A549 (cell line): ENCODE results near the gene DPYSL3.

Experiments used
- CEBPB ChIP-seq, 2 experiments: fragments of >200 bp in 1 of 2; sonication (Bioruptor Twin) in 1 of 2; formaldehyde crosslinking in 1 of 2; IDR thresholded peaks; 2 replicates each; pipeline ENCODE4 v1.6.1; 2012 to 2016
- CHD2 ChIP-seq: fragments of 150-350 bp; IDR thresholded peaks from 2 replicates; pipeline ENCODE4 v1.6.1; 2014; ENCODE audit warnings: low read length; ENCODE audit not compliant: partially characterized antibody
- CTCF ChIP-seq: fragments of >200 bp; sonication (Bioruptor Twin); formaldehyde crosslinking; IDR thresholded peaks from 3 replicates; pipeline ENCODE4 v1.5.1; 2016
- ELK1 ChIP-seq: fragments of 150-350 bp; IDR thresholded peaks from 2 replicates; pipeline ENCODE4 v1.6.1; 2014; ENCODE audit warnings: low read depth, mild to moderate bottlenecking, low read length
- EP300 ChIP-seq, 2 experiments: fragments of >200 bp; sonication (Bioruptor Twin); formaldehyde crosslinking; IDR thresholded peaks; 2 replicates in 1 of 2; 3 replicates in 1 of 2; pipeline ENCODE4 v1.6.1; 2016 to 2017
- HMGXB4 ChIP-seq: fragments of 250-450 bp; sonication (Bioruptor Pico); IDR thresholded peaks from 2 replicates; pipeline ENCODE4 v1.5.0; 2021; ENCODE audit warnings: mild to moderate bottlenecking, moderate library complexity, borderline replicate concordance
- MAZ ChIP-seq: fragments of 150-350 bp; IDR thresholded peaks from 2 replicates; pipeline ENCODE4 v1.6.1; 2014; ENCODE audit warnings: antibody characterized with exemption, low read depth, low read length, borderline replicate concordance
- NFE2L2 ChIP-seq: fragments of 150-350 bp; conservative IDR thresholded peaks from 2 replicates; pipeline ENCODE4 v1.6.1; 2014; ENCODE audit warnings: low read length
- POLR2A ChIP-seq: IDR thresholded peaks from 2 replicates; pipeline ENCODE4 v1.6.1; 2012; ENCODE audit warnings: mild to moderate bottlenecking, low read length
- RCOR1 ChIP-seq: fragments of 150-350 bp; IDR thresholded peaks from 2 replicates; pipeline ENCODE4 v1.6.1; 2014; ENCODE audit warnings: antibody characterized with exemption, low read length, low read depth
- ZC3H11A ChIP-seq: fragments of 450-650 bp; IDR thresholded peaks from 2 replicates; pipeline ENCODE4 v1.6.1; 2014; ENCODE audit warnings: antibody characterized with exemption, mild to moderate bottlenecking
- ZNF302 ChIP-seq: fragments of 250-450 bp; sonication (Bioruptor Pico); IDR thresholded peaks from 2 replicates; pipeline ENCODE4 v1.9.0; 2021; ENCODE audit warnings: inconsistent platforms, mild to moderate bottlenecking, moderate library complexity

- TF ChIP-seq ZNF302 (CRISPR knock-in tag): no peak
- TF ChIP-seq CTCF: no peak
- no peak for TF ChIP-seq HMGXB4 (CRISPR knock-in tag)
- no peak for TF ChIP-seq POLR2A
- no peak for TF ChIP-seq ELK1
- no peak for TF ChIP-seq NFE2L2
- no peak for TF ChIP-seq ZC3H11A
- no peak for TF ChIP-seq RCOR1
- TF ChIP-seq MAZ: no peak
- TF ChIP-seq CHD2: no peak
- no peak for TF ChIP-seq EP300 (IDR thresholded peaks at IDR 0.05)
- TF ChIP-seq CEBPB (IDR thresholded peaks at IDR 0.05): no peak
Measured at GRCh38 chr5:147504011-147504410, 5.9 kb downstream of the DPYSL3 start.
